Jurkat, Clone E6-1 (cell line): Measurements from ENCODE around the gene LHX4.

Experiments
- DNase-seq: peaks from one replicate; pipeline ENCODE4 v3.0.0-alpha.2; 2011; ENCODE audit warnings: low read depth, low spot score
- H3K4me3 ChIP-seq: 2 replicates; pipeline ENCODE4 v1.5.1; 2011; ENCODE audit warnings: mild to moderate bottlenecking, low read length, control low read depth, moderate library complexity

The LHX4 gene

GRCh38 chr1:180219776-180220175 lies 10.3 kb upstream of the LHX4 start:
- H3K4me3 ChIP-seq, result no peak overlapping the region
- DNase-seq, result no peak

- no peak for DNase-seq
- no peak overlapping the region for H3K4me3 ChIP-seq
Measured at GRCh38 chr1:180221462-180221861, 8.6 kb upstream of the LHX4 start.

- DNase-seq, result no peak
- H3K4me3 ChIP-seq, result no peak overlapping the region
Measured at GRCh38 chr1:180224902-180225301, 5.2 kb upstream of the LHX4 start.

- DNase-seq, result no peak
- no peak overlapping the region for H3K4me3 ChIP-seq
Measured at GRCh38 chr1:180225403-180225802, 4.7 kb upstream of the LHX4 start.

GRCh38 chr1:180227861-180228647 lies 2.0 kb upstream of the LHX4 start:
- H3K4me3 ChIP-seq, result no peak overlapping the region
- no peak for DNase-seq

GRCh38 chr1:180228648-180229482 lies 1.2 kb upstream of the LHX4 start:
- H3K4me3 ChIP-seq, result no peak overlapping the region
- DNase-seq, result no peak

- no peak for DNase-seq
- H3K4me3 ChIP-seq, result peak overlapping the region; percentile 57
Measured at GRCh38 chr1:180230416-180230790, 339 bp downstream of the LHX4 start.

- peak overlapping the region; percentile 57 for H3K4me3 ChIP-seq
- DNase-seq, result no peak
Measured at GRCh38 chr1:180230791-180231505, 884 bp downstream of the LHX4 start.

- peak overlapping the region; percentile 57 for H3K4me3 ChIP-seq
- peak; percentile 63 for DNase-seq
Measured at GRCh38 chr1:180231506-180231921, 1.4 kb downstream of the LHX4 start.

GRCh38 chr1:180231936-180232335 lies 1.9 kb downstream of the LHX4 start:
- no peak for DNase-seq
- H3K4me3 ChIP-seq, result peak overlapping the region; percentile 57

GRCh38 chr1:180232521-180233043 lies 2.5 kb downstream of the LHX4 start:
- no peak overlapping the region for H3K4me3 ChIP-seq
- DNase-seq, result no peak

- no peak overlapping the region for H3K4me3 ChIP-seq
- DNase-seq, result no peak
Measured at GRCh38 chr1:180233191-180234011, 3.3 kb downstream of the LHX4 start.

- no peak overlapping the region for H3K4me3 ChIP-seq
Measured at GRCh38 chr1:180234369-180235076, 4.5 kb downstream of the LHX4 start.

GRCh38 chr1:180235077-180235501 lies 5.0 kb downstream of the LHX4 start:
- no peak for DNase-seq
- no peak overlapping the region for H3K4me3 ChIP-seq

More at GRCh38 chr1:180234369-180235076, 4.5 kb downstream of the LHX4 start:
- no peak for DNase-seq

GRCh38 chr1:180235502-180236239 lies 5.6 kb downstream of the LHX4 start:
- DNase-seq, result no peak
- no peak overlapping the region for H3K4me3 ChIP-seq

GRCh38 chr1:180236698-180237509 lies 6.8 kb downstream of the LHX4 start:
- no peak overlapping the region for H3K4me3 ChIP-seq

More at GRCh38 chr1:180236698-180237509, 6.8 kb downstream of the LHX4 start:
- DNase-seq, result no peak
